ENCODE data around the gene MRAS.

MRAS gene

GRCh38 chr3:138367326-138367850 is 19.0 kb downstream of the MRAS start:
- Histone ChIP-seq H3K4me3 (ENCODE audit: low read depth, low read length) (no peak overlapping the region), H3K4me1 (ENCODE audit: control insufficient read depth, insufficient read depth, low read length, unreplicated experiment) (peaks cover 8% of the 10 kb centered on the region), H3K27me3 (ENCODE audit: insufficient read depth, low read length) (no peaks in the 10 kb centered on the region), H3K27ac (ENCODE audit: low read depth, low read length) (no peak overlapping the region), H3K79me2 (ENCODE audit: control insufficient read depth, insufficient read depth, low read length, unreplicated experiment) (no peaks in the 10 kb centered on the region), H3K36me3 (ENCODE audit: insufficient read depth, low read length) (no peaks in the 10 kb centered on the region), H2AFZ (ENCODE audit: low read length, unreplicated experiment) (no peak overlapping the region)

GRCh38 chr3:138367911-138368310 is 19.5 kb downstream of the MRAS start:
- no peaks in the 10 kb centered on the region for H3K27me3 ChIP-seq (ENCODE audit: insufficient read depth, low read length)
- no peaks in the 10 kb centered on the region for H3K36me3 ChIP-seq (ENCODE audit: insufficient read depth, low read length)
- H3K4me1 ChIP-seq (ENCODE audit: control insufficient read depth, insufficient read depth, low read length, unreplicated experiment), result peaks cover 8% of the 10 kb centered on the region
- H3K27ac ChIP-seq (ENCODE audit: low read depth, low read length), result no peak overlapping the region
- no peaks in the 10 kb centered on the region for H3K79me2 ChIP-seq (ENCODE audit: control insufficient read depth, insufficient read depth, low read length, unreplicated experiment)
- H2AFZ ChIP-seq (ENCODE audit: low read length, unreplicated experiment), result no peak overlapping the region
- H3K4me3 ChIP-seq (ENCODE audit: low read depth, low read length), result no peak overlapping the region

GRCh38 chr3:138369151-138369900 is 20.9 kb downstream of the MRAS start:
- Histone ChIP-seq H3K27ac (ENCODE audit: low read depth, low read length) (no peak overlapping the region), H2AFZ (ENCODE audit: low read length, unreplicated experiment) (no peak overlapping the region), H3K4me3 (ENCODE audit: low read depth, low read length) (no peak overlapping the region), H3K79me2 (ENCODE audit: control insufficient read depth, insufficient read depth, low read length, unreplicated experiment) (no peaks in the 10 kb centered on the region), H3K27me3 (ENCODE audit: insufficient read depth, low read length) (no peaks in the 10 kb centered on the region), H3K4me1 (ENCODE audit: control insufficient read depth, insufficient read depth, low read length, unreplicated experiment) (peaks cover 8% of the 10 kb centered on the region), H3K36me3 (ENCODE audit: insufficient read depth, low read length) (no peaks in the 10 kb centered on the region)

- Histone ChIP-seq H3K36me3 (ENCODE audit: insufficient read depth, low read length) (peaks cover 4% of the 10 kb centered on the region; the same call in 1 of the 2 replicates), H3K27ac (ENCODE audit: low read depth, low read length) (no peak overlapping the region), H2AFZ (ENCODE audit: low read length, unreplicated experiment) (no peak overlapping the region), H3K27me3 (ENCODE audit: insufficient read depth, low read length) (no peaks in the 10 kb centered on the region), H3K79me2 (ENCODE audit: control insufficient read depth, insufficient read depth, low read length, unreplicated experiment) (no peaks in the 10 kb centered on the region), H3K4me3 (ENCODE audit: low read depth, low read length) (no peak overlapping the region), H3K4me1 (ENCODE audit: control insufficient read depth, insufficient read depth, low read length, unreplicated experiment) (peaks cover 8% of the 10 kb centered on the region)
Measured at GRCh38 chr3:138370321-138370720, 21.9 kb downstream of the MRAS start.

GRCh38 chr3:138371070-138371965 is 22.9 kb downstream of the MRAS start:
- no peaks in the 10 kb centered on the region for H3K27me3 ChIP-seq (ENCODE audit: insufficient read depth, low read length)
- peaks cover 8% of the 10 kb centered on the region for H3K4me1 ChIP-seq (ENCODE audit: control insufficient read depth, insufficient read depth, low read length, unreplicated experiment)
- H3K79me2 ChIP-seq (ENCODE audit: control insufficient read depth, insufficient read depth, low read length, unreplicated experiment), result no peaks in the 10 kb centered on the region
- no peak overlapping the region for H3K4me3 ChIP-seq (ENCODE audit: low read depth, low read length)
- no peak overlapping the region for H2AFZ ChIP-seq (ENCODE audit: low read length, unreplicated experiment)
- no peak overlapping the region for H3K27ac ChIP-seq (ENCODE audit: low read depth, low read length)
- H3K36me3 ChIP-seq (ENCODE audit: insufficient read depth, low read length), result peaks cover 4% of the 10 kb centered on the region; the same call in 1 of the 2 replicates

GRCh38 chr3:138373087-138373735 is 24.8 kb downstream of the MRAS start:
- H3K79me2 ChIP-seq (ENCODE audit: control insufficient read depth, insufficient read depth, low read length, unreplicated experiment), result no peaks in the 10 kb centered on the region
- H2AFZ ChIP-seq (ENCODE audit: low read length, unreplicated experiment), result no peak overlapping the region
- H3K4me1 ChIP-seq (ENCODE audit: control insufficient read depth, insufficient read depth, low read length, unreplicated experiment), result peaks cover 8% of the 10 kb centered on the region
- H3K27me3 ChIP-seq (ENCODE audit: insufficient read depth, low read length), result no peaks in the 10 kb centered on the region
- H3K36me3 ChIP-seq (ENCODE audit: insufficient read depth, low read length), result peaks cover 4% of the 10 kb centered on the region; the same call in 1 of the 2 replicates
- no peak overlapping the region for H3K4me3 ChIP-seq (ENCODE audit: low read depth, low read length)
- H3K27ac ChIP-seq (ENCODE audit: low read depth, low read length), result no peak overlapping the region

- H2AFZ ChIP-seq (ENCODE audit: low read length, unreplicated experiment), result no peak overlapping the region
- peaks cover 4% of the 10 kb centered on the region; the same call in 1 of the 2 replicates for H3K36me3 ChIP-seq (ENCODE audit: insufficient read depth, low read length)
- H3K27ac ChIP-seq (ENCODE audit: low read depth, low read length), result no peak overlapping the region
- no peaks in the 10 kb centered on the region for H3K79me2 ChIP-seq (ENCODE audit: control insufficient read depth, insufficient read depth, low read length, unreplicated experiment)
- peaks cover 8% of the 10 kb centered on the region for H3K4me1 ChIP-seq (ENCODE audit: control insufficient read depth, insufficient read depth, low read length, unreplicated experiment)
- H3K27me3 ChIP-seq (ENCODE audit: insufficient read depth, low read length), result no peaks in the 10 kb centered on the region
- no peak overlapping the region for H3K4me3 ChIP-seq (ENCODE audit: low read depth, low read length)
Measured at GRCh38 chr3:138373736-138374094, 25.3 kb downstream of the MRAS start.

- Histone ChIP-seq H2AFZ (ENCODE audit: low read length, unreplicated experiment) (no peak overlapping the region), H3K79me2 (ENCODE audit: control insufficient read depth, insufficient read depth, low read length, unreplicated experiment) (no peaks in the 10 kb centered on the region), H3K4me1 (ENCODE audit: control insufficient read depth, insufficient read depth, low read length, unreplicated experiment) (peaks cover 3% of the 10 kb centered on the region), H3K27ac (ENCODE audit: low read depth, low read length) (no peak overlapping the region), H3K36me3 (ENCODE audit: insufficient read depth, low read length) (peaks cover 4% of the 10 kb centered on the region; the same call in 1 of the 2 replicates), H3K27me3 (ENCODE audit: insufficient read depth, low read length) (no peaks in the 10 kb centered on the region), H3K4me3 (ENCODE audit: low read depth, low read length) (no peak overlapping the region)
Measured at GRCh38 chr3:138374573-138375134, 26.3 kb downstream of the MRAS start.

GRCh38 chr3:138375447-138375846 is 27.1 kb downstream of the MRAS start:
- Histone ChIP-seq H3K36me3 (ENCODE audit: insufficient read depth, low read length) (peaks cover 4% of the 10 kb centered on the region; the same call in 1 of the 2 replicates), H3K79me2 (ENCODE audit: control insufficient read depth, insufficient read depth, low read length, unreplicated experiment) (no peaks in the 10 kb centered on the region), H3K27me3 (ENCODE audit: insufficient read depth, low read length) (no peaks in the 10 kb centered on the region), H3K4me1 (ENCODE audit: control insufficient read depth, insufficient read depth, low read length, unreplicated experiment) (no peaks in the 10 kb centered on the region), H3K4me3 (ENCODE audit: low read depth, low read length) (no peak overlapping the region), H2AFZ (ENCODE audit: low read length, unreplicated experiment) (no peak overlapping the region), H3K27ac (ENCODE audit: low read depth, low read length) (no peak overlapping the region)

GRCh38 chr3:138376663-138377062 is 28.3 kb downstream of the MRAS start:
- Histone ChIP-seq H3K36me3 (ENCODE audit: insufficient read depth, low read length) (peaks cover 4% of the 10 kb centered on the region; the same call in 1 of the 2 replicates), H2AFZ (ENCODE audit: low read length, unreplicated experiment) (no peak overlapping the region), H3K4me1 (ENCODE audit: control insufficient read depth, insufficient read depth, low read length, unreplicated experiment) (peaks cover 3% of the 10 kb centered on the region), H3K27me3 (ENCODE audit: insufficient read depth, low read length) (no peaks in the 10 kb centered on the region), H3K27ac (ENCODE audit: low read depth, low read length) (no peak overlapping the region), H3K79me2 (ENCODE audit: control insufficient read depth, insufficient read depth, low read length, unreplicated experiment) (no peaks in the 10 kb centered on the region), H3K4me3 (ENCODE audit: low read depth, low read length) (no peak overlapping the region)

Data from ACC112 (cell line).